ENCODE data around the gene TLCD2. TPM values are rescaled to one million over a fixed set of nuclear protein-coding genes. Genes with fewer than 3 reads are reported as not detected.

Gene TLCD2
- total and polyA plus RNA-seq, 2 of the 13 experiments (the other 11 are each of a cell fraction or from before 2014, with no cell fraction given): 0.90 to 1.1 TPM

DNA sequence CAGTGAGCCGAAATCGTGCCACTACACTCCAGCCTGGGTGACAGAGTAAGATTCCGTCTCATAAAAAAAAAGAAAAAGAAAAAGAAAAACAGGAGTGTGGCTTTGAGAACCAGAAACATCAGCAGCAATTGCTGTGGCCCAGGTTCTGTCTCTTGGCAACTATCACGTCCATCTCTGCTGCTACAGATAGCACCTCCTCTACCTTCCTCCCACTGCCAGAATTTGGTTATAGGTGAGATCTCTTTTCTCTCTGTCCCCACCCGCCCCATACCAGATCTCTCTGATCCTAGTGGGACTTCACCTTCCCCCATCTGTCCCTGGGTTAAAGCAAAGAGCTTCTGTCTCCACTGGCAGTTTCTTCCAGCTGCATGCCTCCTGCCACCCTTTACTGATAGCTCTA, 3.1 kb downstream of the TLCD2 start:
- H3K9me3 ChIP-seq (ENCODE audit: low read length): no peaks in the 10 kb centered on the region
- H3K27ac ChIP-seq (ENCODE audit: extremely low read length, insufficient read depth, low read length): no peak overlapping the region
- ATAC-seq (no peak), DNase-seq (ENCODE audit: low spot score) (no peak), FAIRE-seq (no peak)
- H3K4me3 ChIP-seq (replicated peaks in 1 of 3; ENCODE audit: insufficient read depth in 1 of 3, low read depth in 2 of 3, low read length in 3 of 3): no peak overlapping the region
- H3K4me1 ChIP-seq (ENCODE audit: insufficient read depth, low read length): peaks cover 13% of the 10 kb centered on the region
- no peak overlapping the region for H2AFZ ChIP-seq (ENCODE audit: low read length)
- CTCF ChIA-PET (ENCODE audit: low intra/inter-chr PET ratio, low total read pairs): no interaction called here
- POLR2A ChIA-PET: no interaction called here
- WGBS (ENCODE audit: low lambda C conversion rate): 86% methylated on average over 5 of the region's 5 CpGs
- H4K20me1 ChIP-seq (ENCODE audit: insufficient read depth, low read length): 0 out of 2 replicates have a peak, but pooled peaks cover 2% of the 10 kb centered on the region
- intact Hi-C loops (cut with micrococcal nuclease; ENCODE audit: unreplicated experiment) (no loop called here), in situ Hi-C loops (cut with HindIII; ENCODE audit: extremely low pct_ligation_motif_present, low pct_unique_long_range_greater_than_20kb) (loop anchor here (25.0 kb wide), 1 partner anchor 330 kb away; the partner anchor contains the start of genes DPH1, OVCA2 and RTN4RL1)
- no peak overlapping the region for H3K9ac ChIP-seq (ENCODE audit: insufficient read depth, low read depth, low read length)
- H3K27me3 ChIP-seq (ENCODE audit: control insufficient read depth in 1 of 2, insufficient read depth in 2 of 2, low read length in 2 of 2): peaks cover 0 to 4% of the 10 kb centered on the region in 2 experiments; a peak in 1 of 5 replicates
- no peaks in the 10 kb centered on the region for H3K79me2 ChIP-seq (ENCODE audit: insufficient read depth, low read length)
- H3K4me2 ChIP-seq (ENCODE audit: low read depth, low read length): no peak overlapping the region
- peaks cover 0 to 3% of the 10 kb centered on the region in 2 experiments; a peak in 1 of 5 replicates for H3K36me3 ChIP-seq (replicated peaks in 1 of 2; ENCODE audit: control insufficient read depth in 1 of 2, insufficient read depth in 2 of 2, low read length in 2 of 2)
- BruUV-seq (replicated peaks): no TSS peak
- TF ChIP-seq ZNF598 (CRISPR knock-in tag; IDR thresholded peaks at IDR 0.05; ENCODE audit: borderline replicate concordance) (no peak), NR2C2 (CRISPR knock-in tag; IDR thresholded peaks at IDR 0.05; ENCODE audit: borderline replicate concordance) (no peak)

DNA sequence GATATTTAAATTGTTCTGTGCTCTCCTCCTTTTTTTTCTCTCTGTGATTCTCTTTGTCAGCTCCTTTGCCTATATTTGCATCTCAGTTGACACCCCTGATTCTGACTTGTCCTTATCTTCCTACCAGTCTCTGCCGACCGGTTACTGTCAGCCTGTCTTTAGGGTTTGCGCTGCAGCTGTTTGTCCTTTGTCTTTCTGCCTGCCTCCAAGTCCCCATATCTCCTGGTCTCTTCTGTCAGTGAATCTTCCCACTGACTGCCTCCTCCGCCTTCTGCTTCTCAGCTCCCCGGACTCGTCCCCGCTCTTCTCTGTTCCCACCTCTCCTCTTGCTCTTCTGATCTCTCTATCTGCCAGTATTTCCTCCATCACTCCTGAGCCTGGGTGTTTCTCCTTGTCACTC, 5.2 kb downstream of the TLCD2 start:
- H3K27me3 ChIP-seq (ENCODE audit: control insufficient read depth in 1 of 2, insufficient read depth in 2 of 2, low read length in 2 of 2): peaks cover 0 to 4% of the 10 kb centered on the region in 2 experiments; a peak in 1 of 5 replicates
- in situ Hi-C loops (cut with HindIII; ENCODE audit: extremely low pct_ligation_motif_present, low pct_unique_long_range_greater_than_20kb): loop anchor here (25.0 kb wide), 1 partner anchor 332 kb away; the partner anchor contains the start of genes DPH1, OVCA2 and RTN4RL1
- POLR2A ChIA-PET: no interaction called here
- CTCF ChIA-PET (ENCODE audit: low intra/inter-chr PET ratio, low total read pairs): no interaction called here
- 70% methylated on average over 7 of the region's 7 CpGs for WGBS (ENCODE audit: low lambda C conversion rate)
- ATAC-seq (no peak), FAIRE-seq (no peak), DNase-seq (ENCODE audit: low spot score) (no peak)
- no peak overlapping the region for H3K27ac ChIP-seq (ENCODE audit: extremely low read length, insufficient read depth, low read length)
- no peak overlapping the region for H3K4me2 ChIP-seq (ENCODE audit: low read depth, low read length)
- no TSS peak for BruUV-seq (replicated peaks)
- peaks cover 6% of the 10 kb centered on the region; the same call in 1 of the 2 replicates for H3K4me1 ChIP-seq (ENCODE audit: insufficient read depth, low read length)
- H3K36me3 ChIP-seq (replicated peaks in 1 of 2; ENCODE audit: control insufficient read depth in 1 of 2, insufficient read depth in 2 of 2, low read length in 2 of 2): no peaks in the 10 kb centered on the region
- H2AFZ ChIP-seq (ENCODE audit: low read length): no peak overlapping the region
- H3K4me3 ChIP-seq (replicated peaks in 1 of 3; ENCODE audit: insufficient read depth in 1 of 3, low read depth in 2 of 3, low read length in 3 of 3): no peak overlapping the region
- intact Hi-C loops (cut with micrococcal nuclease; ENCODE audit: unreplicated experiment): no loop called here
- no peaks in the 10 kb centered on the region for H3K9me3 ChIP-seq (ENCODE audit: low read length)
- no peaks in the 10 kb centered on the region for H4K20me1 ChIP-seq (ENCODE audit: insufficient read depth, low read length)
- no peak overlapping the region for H3K9ac ChIP-seq (ENCODE audit: insufficient read depth, low read depth, low read length)
- H3K79me2 ChIP-seq (ENCODE audit: insufficient read depth, low read length): no peaks in the 10 kb centered on the region
- TF ChIP-seq LCORL (IDR thresholded peaks at IDR 0.05) (no peak), LCORL (CRISPR knock-in tag; IDR thresholded peaks at IDR 0.05) (no peak), KAT7 (CRISPR knock-in tag; IDR thresholded peaks at IDR 0.05; ENCODE audit: borderline replicate concordance) (no peak), ZFAT (CRISPR knock-in tag; conservative IDR thresholded peaks at IDR 0.05) (no peak), FOXK1 (CRISPR knock-in tag; IDR thresholded peaks at IDR 0.05; ENCODE audit: borderline replicate concordance, low read depth) (no peak), ZMYM2 (CRISPR knock-in tag; IDR thresholded peaks at IDR 0.05) (no peak), ZNF460 (CRISPR knock-in tag; IDR thresholded peaks at IDR 0.05; ENCODE audit: borderline replicate concordance) (no peak), PHF21A (CRISPR knock-in tag; IDR thresholded peaks at IDR 0.05) (no peak), ZNF652 (CRISPR knock-in tag; IDR thresholded peaks at IDR 0.05; ENCODE audit: borderline replicate concordance, low read depth) (no peak), ZNF547 (CRISPR knock-in tag; IDR thresholded peaks at IDR 0.05) (no peak), PAX8 (CRISPR knock-in tag; IDR thresholded peaks at IDR 0.05; ENCODE audit: borderline replicate concordance) (no peak)
- TF ChIP-seq, protein P1, sequence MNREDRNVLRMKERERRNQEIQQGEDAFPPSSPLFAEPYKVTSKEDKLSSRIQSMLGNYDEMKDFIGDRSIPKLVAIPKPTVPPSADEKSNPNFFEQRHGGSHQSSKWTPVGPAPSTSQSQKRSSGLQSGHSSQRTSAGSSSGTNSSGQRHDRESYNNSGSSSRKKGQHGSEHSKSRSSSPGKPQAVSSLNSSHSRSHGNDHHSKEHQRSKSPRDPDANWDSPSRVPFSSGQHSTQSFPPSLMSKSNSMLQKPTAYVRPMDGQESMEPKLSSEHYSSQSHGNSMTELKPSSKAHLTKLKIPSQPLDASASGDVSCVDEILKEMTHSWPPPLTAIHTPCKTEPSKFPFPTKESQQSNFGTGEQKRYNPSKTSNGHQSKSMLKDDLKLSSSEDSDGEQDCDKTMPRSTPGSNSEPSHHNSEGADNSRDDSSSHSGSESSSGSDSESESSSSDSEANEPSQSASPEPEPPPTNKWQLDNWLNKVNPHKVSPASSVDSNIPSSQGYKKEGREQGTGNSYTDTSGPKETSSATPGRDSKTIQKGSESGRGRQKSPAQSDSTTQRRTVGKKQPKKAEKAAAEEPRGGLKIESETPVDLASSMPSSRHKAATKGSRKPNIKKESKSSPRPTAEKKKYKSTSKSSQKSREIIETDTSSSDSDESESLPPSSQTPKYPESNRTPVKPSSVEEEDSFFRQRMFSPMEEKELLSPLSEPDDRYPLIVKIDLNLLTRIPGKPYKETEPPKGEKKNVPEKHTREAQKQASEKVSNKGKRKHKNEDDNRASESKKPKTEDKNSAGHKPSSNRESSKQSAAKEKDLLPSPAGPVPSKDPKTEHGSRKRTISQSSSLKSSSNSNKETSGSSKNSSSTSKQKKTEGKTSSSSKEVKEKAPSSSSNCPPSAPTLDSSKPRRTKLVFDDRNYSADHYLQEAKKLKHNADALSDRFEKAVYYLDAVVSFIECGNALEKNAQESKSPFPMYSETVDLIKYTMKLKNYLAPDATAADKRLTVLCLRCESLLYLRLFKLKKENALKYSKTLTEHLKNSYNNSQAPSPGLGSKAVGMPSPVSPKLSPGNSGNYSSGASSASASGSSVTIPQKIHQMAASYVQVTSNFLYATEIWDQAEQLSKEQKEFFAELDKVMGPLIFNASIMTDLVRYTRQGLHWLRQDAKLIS (CRISPR knock-in tag; IDR thresholded peaks at IDR 0.05): no peak
- TF ChIP-seq, protein P2, sequence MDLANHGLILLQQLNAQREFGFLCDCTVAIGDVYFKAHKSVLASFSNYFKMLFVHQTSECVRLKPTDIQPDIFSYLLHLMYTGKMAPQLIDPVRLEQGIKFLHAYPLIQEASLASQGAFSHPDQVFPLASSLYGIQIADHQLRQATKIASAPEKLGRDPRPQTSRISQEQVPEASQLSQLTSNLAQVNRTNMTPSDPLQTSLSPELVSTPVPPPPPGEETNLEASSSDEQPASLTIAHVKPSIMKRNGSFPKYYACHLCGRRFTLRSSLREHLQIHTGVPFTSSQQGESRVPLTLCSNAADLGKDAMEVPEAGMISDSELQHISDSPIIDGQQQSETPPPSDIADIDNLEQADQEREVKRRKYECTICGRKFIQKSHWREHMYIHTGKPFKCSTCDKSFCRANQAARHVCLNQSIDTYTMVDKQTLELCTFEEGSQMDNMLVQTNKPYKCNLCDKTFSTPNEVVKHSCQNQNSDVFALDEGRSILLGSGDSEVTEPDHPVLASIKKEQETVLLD (CRISPR knock-in tag; IDR thresholded peaks at IDR 0.05; ENCODE audit: low read depth): no peak

Measured in HepG2 (cell line).